Measurements from ENCODE around the gene EIF1AD. TPM values are rescaled to one million over a fixed set of nuclear protein-coding genes. Genes with fewer than 3 reads are reported as not detected.

The EIF1AD gene, protein sequence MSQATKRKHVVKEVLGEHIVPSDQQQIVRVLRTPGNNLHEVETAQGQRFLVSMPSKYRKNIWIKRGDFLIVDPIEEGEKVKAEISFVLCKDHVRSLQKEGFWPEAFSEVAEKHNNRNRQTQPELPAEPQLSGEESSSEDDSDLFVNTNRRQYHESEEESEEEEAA
- 34.6 TPM for total RNA-seq

DNA sequence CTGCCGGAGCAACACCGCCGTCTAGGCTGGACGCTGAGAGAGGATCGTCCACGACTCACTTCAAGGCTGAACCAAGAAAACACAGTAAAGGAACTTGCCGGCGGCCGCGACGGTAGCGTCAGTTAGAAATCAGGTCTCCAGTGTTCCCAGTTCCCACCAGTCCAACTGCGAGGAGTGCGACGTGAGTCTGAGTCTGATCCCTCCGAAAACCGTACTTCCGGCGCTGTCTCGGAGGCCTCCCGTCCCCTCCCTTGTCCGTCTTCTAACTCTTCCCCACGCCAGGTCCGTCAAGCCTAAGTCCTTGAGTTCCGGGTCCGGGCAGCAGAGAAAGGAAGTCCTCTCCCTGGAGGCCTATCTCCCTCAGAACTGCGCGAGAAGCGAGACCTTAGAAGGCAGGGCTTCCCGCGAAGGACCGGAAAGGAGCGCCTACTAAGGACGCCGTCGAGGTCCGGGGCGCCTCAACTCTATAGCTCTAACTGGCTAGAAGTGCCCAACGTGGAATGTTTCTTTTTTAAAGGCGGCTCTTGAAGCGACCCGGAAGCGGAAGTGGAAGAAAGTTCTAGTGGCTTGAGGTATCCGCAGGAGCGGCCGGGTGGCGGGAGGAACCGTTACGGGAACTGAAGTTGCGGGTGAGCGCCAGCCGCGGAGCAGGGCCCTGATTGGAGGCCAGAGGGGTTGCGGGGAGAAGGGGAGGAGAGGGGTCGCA is at the start of gene EIF1AD, which contains the start of gene BANF1:
EIF1AD (minus strand) TSS at position 216 of the 706 bp plus-strand sequence. CDS start 1,768 bp downstream, outside the sequence.
BANF1 (plus strand) TSS at position 562 of the 706 bp plus-strand sequence. CDS start 748 bp downstream, outside the sequence.

DNA sequence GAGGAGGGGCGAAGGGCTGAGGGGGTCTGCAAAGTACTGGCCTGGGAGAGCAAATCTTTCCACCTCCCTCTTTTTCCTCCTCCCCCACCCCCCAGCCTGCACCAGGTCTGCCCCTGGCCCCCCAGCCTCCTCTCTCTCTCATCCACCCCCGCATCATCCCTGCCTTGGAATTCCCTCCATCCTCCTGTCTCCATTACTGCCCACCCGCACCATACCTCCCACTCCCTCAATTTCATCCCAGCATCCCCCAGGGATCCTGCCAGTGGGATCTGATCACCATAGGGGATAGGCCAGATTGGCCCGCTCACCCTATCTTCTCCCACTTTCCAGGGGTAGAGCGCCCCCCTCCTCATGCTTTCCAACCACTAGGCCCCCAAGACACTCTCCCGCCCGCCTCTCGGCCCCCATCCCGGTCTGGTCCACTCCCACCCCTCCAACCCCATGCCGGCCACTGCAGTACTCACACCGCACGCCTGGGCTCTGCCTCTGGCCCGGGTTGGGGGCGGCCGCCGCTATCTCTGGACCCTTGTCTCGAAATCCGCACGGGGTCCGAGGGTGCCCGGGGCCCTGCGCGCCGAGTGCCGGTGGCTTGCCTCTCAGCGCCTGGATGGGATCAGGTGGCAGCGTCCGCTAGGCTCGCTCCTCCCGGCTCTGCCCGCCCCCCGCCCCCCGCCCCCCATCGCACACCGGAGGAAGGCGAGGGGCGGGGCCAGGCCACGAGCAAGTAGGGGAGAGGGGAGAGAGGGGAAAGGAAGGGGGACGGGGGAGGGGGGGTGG is 46.8 kb upstream of the EIF1AD start, which contains the start of gene GAL3ST3:
GAL3ST3 (minus strand) TSS at position 615 of the 777 bp plus-strand sequence. CDS start 3,746 bp downstream, outside the sequence.

DNA sequence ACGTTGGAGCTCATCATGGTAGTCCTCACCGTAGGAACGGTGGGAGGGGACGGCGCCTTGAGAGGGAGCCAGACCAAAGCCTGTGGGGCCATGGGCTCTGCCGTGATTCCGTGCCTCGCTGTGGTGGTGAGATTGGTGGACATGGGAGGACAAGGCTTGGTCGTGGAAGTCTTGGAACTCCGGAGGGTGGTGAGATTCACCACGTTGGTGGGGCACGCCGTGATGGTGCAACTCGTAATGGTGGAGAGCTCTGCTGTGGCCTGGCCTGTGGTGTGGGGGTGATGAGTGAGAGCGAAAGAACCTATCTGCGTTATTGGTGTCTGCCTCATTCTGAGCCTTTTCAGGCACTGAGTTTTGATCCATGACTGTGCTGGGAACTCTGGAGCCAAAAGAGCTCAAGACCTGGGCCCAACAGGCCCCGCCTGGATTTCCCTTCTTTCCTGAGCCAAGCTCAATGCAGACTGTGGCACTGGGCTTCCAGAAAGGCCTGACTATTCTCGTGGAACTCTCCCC is 24.1 kb upstream of the EIF1AD start, which contains the start of gene CATSPER1:
CATSPER1 (minus strand) TSS at position 463 of the 513 bp plus-strand sequence; CDS start at position 363, 100 bp downstream.

DNA sequence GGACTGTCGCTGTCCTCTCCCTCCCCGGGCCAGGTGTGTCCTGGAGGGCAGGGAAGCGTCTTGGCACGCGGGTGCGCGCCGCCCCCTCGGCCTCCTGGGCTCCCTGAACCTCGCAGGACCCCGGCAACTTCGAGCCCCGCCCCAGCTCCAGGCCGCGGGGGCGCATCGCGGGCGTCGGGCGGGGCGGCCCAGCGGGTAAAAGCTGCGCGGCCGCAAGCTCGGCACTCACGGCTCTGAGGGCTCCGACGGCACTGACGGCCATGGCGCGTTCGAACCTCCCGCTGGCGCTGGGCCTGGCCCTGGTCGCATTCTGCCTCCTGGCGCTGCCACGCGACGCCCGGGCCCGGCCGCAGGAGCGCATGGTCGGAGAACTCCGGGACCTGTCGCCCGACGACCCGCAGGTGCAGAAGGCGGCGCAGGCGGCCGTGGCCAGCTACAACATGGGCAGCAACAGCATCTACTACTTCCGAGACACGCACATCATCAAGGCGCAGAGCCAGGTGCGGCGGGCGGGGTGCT is 9.9 kb upstream of the EIF1AD start, which contains the start of gene CST6:
CST6 (plus strand) TSS at position 224 of the 519 bp plus-strand sequence; CDS start at position 261, 37 bp downstream.

DNA sequence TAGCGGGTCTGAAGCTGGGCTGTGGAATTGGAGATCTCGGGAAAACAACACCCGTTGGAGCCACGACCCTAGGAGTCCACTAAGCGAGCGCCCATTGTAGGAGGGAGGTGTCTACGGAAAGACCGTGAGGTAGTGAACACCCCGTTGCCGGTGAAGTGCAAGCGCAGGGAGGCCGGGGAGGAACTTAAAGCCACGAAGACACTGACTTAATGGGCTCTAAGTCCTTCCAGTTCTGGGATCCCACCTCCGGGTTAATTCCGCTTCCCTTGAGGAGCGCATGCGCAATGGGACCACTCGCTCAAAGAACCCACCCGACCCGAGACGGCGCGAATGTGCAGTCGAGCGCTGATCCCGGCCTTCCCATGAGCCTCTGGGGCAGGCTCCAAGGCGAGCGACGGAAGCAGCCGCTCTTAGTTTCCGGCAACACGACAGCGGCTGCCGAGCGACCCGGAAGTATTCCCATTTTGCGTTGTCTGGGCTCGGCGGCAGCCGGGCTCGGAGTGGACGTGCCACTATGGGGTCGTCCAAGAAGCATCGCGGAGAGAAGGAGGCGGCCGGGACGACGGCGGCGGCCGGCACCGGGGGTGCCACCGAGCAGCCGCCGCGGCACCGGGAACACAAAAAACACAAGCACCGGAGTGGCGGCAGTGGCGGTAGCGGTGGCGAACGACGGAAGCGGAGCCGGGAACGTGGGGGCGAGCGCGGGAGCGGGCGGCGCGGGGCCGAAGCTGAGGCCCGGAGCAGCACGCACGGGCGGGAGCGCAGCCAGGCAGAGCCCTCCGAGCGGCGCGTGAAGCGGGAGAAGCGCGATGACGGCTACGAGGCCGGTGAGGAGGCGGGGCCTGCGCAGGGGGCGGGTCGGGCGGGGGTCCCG is 40.5 kb downstream of the EIF1AD start, which contains the start of gene SART1:
SART1 (plus strand) TSS at position 468 of the 874 bp plus-strand sequence; CDS start at position 515, 47 bp downstream.

Other genes with a start within 250 kb of the EIF1AD start
- 8.6 TPM for gene AP5B1, start 221.2 kb downstream of the EIF1AD start, total RNA-seq
- gene OVOL1, start 215.1 kb downstream of the EIF1AD start, total RNA-seq: 0.49 TPM
- gene SNX32, start 168.2 kb downstream of the EIF1AD start, total RNA-seq: 3.1 TPM
- 451 TPM for gene CFL1, start 144.0 kb downstream of the EIF1AD start, total RNA-seq
- gene MUS81, start 141.7 kb downstream of the EIF1AD start, total RNA-seq: 42.3 TPM
- gene EFEMP2, start 129.4 kb downstream of the EIF1AD start, total RNA-seq: 65.5 TPM
- 0.77 TPM for gene CTSW, start 122.3 kb downstream of the EIF1AD start, total RNA-seq
- 67.0 TPM for gene FIBP, start 113.7 kb downstream of the EIF1AD start, total RNA-seq
- gene CCDC85B, start 111.5 kb downstream of the EIF1AD start, total RNA-seq: 21.2 TPM
- not detected for gene FOSL1, start 101.8 kb downstream of the EIF1AD start, total RNA-seq
- gene C11orf68, start 83.1 kb downstream of the EIF1AD start, total RNA-seq: 19.1 TPM
- 54.6 TPM for gene DRAP1, start 82.7 kb downstream of the EIF1AD start, total RNA-seq
- gene TSGA10IP, start 56.7 kb downstream of the EIF1AD start, total RNA-seq: not detected
- 55.1 TPM for gene SART1, start 40.4 kb downstream of the EIF1AD start, total RNA-seq
- gene BANF1, start 346 bp upstream of the EIF1AD start, total RNA-seq: 17.2 TPM
- not detected for gene CST6, start 9.9 kb upstream of the EIF1AD start, total RNA-seq
- not detected for gene CATSPER1, start 24.3 kb upstream of the EIF1AD start, total RNA-seq
- gene GAL3ST3, start 47.0 kb upstream of the EIF1AD start, total RNA-seq: 8.4 TPM
- gene SF3B2, start 50.2 kb upstream of the EIF1AD start, total RNA-seq: 125 TPM
- gene PACS1, start 68.1 kb upstream of the EIF1AD start, total RNA-seq: 49.3 TPM

All from camera-type eye (tissue), 1 donor.